GM19240 (cell line): ENCODE data around the gene TSPAN4.

Experiments
- DNase-seq: peaks from one replicate; pipeline ENCODE4 v3.0.0; 2011; ENCODE audit warnings: low spot score; ENCODE audit not compliant: insufficient read length

Gene TSPAN4

DNA sequence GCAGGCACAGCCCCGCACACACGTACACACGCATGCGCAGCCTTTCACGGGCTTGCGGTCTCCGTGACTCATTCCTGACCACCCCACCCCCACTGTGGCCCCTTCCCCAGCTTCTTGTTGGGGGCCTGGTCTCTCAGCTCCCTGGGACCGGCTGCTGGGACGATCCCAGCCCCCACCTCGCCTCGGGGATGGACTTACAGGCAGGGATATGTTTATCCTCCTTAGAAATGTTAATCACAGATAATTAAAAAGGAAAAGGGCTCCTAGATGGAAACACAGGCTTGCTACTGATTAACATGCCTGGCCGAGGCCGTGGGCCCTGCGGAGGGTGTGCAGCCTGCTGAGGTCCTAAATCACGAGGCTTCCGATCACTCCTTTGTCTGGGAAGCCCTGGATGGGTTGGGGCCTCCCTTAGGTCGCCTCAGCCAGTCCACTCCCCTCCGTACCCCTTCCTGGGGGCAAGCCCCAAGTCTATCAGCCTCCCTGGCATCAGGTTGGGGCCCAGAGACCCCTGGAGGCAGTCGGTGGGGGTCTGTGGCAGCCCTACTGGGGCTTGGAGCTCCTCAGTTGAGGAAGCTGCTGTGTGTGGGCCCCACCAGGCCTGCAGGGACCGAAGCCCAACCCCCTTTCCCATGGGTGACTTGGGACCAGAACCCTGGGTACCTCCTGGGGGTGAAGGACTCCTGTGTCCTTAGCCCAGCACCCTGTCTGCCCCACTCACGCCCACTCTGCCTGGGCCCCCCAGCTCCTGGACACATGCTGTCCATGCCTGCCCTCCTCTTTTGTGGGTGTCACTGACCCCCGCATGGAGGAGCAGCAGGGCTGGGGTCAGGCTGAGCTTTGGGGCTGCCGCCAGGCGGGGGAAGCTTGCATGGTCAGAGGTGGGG is 20.6 kb downstream of the TSPAN4 start:
- DNase-seq: no peak

DNA sequence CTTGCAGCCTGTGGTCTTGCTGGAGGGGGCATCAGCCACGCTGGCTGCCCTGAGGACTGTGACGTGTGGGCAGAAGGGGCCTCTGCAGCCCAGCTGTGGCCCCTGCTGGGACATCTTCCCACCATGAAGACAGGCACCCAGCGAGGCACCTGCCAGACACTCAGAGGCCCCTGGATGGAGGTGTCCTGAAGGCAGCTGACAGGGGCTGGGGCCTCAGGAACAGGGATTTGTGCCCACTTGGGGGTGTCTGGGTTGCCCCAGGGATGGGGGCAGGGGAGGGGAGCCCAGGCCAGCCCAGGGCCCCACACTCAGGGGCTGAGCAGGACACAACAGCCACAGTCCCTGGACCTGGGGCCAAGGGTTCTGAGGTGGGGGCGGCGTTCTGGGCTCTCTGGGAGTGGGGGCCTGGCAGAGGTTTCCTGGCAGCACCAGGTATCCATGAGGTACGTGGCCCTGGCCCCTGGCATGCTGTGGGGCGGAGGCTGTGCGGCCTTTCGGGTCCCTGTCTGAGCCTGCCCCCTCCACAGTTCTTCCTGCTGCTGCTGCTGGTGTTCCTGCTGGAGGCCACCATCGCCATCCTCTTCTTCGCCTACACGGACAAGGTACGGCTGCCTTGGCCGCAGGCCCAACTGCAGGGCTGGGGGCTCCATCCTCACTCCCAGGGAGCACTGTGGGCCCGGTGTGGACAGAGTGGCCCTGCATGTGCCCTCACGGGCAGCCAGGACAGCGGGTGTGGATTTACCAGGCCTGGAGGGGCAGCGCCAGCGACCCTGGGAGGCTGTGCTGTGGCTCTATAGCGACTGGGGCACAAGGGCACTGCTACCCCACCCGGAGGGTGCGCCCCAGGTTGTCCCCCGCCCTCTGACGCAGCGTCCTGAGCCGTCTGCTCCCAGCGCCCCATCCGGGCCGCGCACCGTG is 21.5 kb downstream of the TSPAN4 start:
- DNase-seq: no peak

DNA sequence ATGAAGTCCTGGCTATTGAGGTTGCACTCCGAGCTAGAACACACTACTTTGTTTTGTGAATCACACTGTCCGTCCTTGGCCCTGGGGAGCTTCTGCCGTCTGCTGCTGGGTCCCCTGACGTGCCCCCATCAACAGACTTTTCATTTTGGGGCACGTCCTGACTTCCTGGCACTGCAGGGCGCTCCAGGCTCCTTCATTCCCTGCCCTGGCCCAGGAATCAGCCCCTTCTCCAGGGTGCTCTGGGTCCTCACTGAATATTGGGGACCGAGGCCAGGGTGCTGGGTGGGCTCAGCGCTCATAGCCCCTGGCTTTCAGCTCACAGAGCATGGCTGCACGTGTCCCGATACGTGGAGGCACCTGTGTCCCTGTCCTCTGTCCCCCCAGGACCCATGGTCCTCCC is 22.2 kb downstream of the TSPAN4 start:
- no peak for DNase-seq

DNA sequence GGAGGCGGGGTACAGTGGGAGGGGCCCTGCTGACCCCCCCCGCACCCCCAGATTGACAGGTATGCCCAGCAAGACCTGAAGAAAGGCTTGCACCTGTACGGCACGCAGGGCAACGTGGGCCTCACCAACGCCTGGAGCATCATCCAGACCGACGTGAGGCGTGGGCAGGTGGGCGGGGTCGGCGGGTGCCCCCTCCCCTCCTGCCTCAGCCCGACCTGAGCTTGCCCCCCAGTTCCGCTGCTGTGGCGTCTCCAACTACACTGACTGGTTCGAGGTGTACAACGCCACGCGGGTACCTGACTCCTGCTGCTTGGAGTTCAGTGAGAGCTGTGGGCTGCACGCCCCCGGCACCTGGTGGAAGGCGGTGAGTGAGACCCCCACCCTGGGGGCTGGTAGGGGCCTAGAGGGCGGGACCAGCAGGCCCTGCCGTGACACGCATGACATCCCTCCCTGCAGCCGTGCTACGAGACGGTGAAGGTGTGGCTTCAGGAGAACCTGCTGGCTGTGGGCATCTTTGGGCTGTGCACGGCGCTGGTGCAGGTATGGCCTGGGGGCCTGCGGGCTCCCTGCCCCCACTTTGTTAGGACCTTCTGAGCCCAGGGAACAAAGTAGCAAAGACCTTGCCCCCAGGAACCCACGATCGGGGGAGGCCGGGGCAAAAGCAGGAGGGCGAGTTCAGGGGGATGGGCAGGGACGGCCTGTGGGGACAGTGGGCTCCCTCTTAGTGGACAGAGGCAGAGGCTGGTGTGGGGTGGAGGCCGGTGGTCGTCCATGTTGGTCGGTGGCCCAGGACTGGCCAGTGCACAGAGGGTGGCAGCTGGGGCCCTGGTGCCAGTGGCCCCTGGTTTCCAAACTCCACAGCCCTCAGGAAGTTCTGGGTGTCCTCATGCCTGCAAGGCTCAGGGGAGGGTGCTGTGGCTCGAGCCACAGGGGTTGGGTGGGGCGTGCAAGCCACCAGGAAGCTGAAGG is 23.1 kb downstream of the TSPAN4 start:
- no peak for DNase-seq

DNA sequence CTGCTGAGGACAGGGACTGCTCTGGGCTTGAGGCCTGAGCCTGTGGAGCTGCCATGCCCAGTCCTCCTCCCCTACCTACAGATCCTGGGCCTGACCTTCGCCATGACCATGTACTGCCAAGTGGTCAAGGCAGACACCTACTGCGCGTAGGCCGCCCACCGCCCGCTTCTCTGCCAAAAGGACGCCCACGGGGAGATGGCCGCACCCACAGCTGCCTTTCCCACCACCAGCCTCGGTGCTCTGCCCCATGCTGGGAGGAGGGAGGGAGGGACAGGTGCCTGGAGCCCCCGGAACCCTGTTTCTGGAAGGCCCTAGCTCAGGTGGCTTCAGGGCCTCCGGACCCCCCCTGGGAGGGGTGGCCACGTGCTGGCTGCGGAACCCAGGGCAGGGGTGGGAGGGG is 23.8 kb downstream of the TSPAN4 start:
- DNase-seq: no peak

DNA sequence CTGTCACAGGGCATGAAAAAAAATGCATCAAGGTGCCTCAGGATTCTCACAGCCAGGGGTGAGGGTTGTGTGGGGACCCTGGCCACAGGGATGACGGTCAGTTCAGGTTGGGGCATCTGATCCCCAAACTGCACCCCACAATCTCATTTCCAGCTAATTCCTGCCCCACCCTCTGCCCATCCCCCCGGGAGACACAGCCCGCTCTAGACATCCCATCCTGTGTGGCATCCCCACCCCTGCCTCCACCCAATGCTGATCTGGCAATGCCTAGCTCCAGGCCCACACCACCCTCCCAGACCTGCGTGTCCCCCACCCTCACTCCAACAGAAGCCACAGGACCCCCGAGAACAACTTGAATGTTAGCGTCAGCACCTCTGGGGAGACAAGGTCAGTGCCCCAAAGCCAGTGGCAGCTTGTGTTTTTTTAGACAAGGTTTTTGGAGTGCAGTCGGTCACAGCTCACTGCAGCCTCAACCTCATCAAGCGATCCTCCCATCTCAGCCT is 25.3 kb downstream of the TSPAN4 start:
- DNase-seq: no peak

DNA sequence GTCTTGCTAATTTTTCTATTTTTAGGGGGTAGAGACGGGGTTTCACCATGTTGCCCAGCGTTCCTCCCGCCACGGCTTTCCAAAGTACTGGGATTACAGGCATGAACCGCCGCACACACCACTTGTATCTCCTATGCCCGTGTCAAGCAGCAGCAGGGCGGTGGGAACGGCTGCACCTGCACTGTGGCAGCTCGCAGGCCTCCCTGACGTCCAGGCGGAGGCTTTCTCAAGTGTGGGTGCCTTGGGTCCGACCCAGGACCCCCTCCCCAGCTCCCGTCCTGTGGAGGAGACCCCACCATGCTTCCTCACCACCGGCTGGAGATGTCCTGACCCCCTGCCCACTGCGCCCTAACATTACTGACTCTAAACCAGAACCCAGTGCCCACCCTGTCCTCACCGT is 25.7 kb downstream of the TSPAN4 start:
- DNase-seq: no peak

DNA sequence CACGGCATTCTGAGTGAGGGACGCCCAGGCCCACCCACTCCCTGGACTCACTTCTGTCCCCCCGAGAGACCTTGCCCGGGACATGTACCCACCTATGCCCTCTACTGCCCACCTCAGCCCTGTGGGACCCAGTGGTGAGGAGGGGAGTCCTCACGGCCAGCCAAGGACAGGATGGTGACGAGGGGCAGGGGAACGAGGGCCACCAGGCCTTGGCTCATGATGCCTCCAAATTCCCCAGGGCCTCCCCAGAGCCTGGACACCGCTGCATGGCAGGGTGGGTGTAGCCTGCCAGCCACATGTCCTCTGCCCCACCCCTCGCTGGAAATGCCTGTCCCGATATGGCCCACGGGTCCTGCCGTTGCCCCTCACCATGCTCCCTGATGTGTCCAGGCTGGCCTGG is 26.1 kb downstream of the TSPAN4 start:
- no peak for DNase-seq

DNA sequence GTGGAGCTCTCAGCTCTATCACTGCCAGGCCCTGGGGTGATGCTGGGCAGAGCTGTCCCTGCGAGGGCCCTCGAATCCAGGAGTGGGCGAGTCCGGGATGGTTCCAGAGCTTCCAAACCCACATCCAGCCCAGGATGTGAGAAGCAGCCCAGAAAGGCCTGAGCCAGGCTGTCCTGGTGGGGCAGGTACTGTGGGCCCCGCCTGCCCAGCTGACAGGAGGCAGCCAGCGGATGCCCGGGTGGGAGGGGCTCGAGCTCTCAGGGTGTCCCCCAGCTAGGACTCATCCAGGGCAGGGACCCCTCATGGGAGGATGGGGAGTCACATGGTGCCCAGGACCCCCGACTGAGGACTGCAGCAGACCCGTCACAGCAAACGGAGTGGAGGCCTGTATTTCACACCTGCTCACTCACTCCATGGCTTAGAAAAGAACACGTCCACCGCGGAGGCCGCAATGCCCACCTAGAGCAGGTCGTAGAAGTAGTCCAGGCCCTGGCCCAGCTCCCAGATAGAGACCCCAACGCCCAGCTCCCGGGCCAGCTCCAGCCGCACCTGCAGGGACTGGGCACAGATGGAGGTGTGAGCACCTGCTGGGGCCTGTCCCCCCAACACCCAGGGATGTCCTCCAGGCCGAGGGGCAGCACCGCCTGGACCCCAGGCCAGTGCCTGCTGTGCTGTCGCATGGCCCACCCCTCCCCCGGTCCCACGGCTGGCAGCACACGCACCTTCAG is 26.9 kb downstream of the TSPAN4 start:
- no peak for DNase-seq

DNA sequence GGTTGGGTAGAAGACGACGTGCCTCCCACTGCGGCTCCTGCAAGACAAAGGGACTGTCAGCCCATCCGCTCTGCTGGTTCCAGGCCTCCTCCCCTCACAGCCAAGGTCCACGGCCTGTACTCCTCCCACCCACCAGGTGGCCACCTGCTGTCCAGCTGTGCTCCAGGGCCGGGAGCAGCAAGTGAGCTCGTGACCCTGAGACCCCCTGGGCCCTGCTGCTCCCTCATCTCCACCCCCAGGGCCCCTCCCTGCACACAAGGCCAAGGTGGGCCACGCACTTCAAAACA is 27.4 kb downstream of the TSPAN4 start:
- no peak for DNase-seq

DNA sequence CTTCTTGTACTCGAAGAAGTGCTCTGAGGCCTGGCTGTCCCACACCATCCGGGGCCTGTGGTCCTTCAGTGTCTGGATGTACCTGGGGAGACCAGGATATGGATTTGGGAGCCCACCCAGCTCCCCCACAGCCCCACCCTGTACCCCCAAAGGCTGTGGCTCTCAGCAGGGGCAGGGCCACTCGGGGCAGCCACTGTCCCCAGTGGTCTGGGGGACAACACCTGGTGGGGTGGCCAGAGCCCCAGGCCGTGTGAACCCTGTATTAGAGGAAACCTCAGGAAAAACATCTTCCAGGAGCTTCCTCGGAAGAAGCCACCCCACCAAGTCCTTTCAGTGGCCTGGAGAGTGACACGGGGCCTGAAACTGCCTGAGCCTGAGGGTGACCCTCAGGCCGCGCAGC is 27.8 kb downstream of the TSPAN4 start:
- DNase-seq: no peak

DNA sequence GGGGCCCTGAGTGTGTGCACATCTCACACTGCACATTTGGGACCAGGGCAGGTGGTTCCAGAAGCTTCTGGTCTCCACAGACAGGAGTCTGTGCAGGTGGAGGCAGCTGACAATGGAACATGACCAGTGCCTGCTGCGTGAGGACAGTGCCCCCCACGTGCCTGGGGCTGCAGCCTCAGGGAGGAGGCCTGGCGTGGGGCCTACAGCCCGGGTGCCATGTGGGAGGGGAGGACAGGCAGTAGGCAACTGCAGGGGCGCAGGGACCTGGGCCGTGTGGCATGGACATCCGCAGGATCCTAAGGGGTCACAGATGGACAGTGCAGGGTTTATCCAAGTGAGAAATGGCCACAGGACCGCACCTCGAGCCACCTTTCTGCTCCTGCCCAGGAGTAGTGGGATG is 28.8 kb downstream of the TSPAN4 start:
- DNase-seq: no peak

DNA sequence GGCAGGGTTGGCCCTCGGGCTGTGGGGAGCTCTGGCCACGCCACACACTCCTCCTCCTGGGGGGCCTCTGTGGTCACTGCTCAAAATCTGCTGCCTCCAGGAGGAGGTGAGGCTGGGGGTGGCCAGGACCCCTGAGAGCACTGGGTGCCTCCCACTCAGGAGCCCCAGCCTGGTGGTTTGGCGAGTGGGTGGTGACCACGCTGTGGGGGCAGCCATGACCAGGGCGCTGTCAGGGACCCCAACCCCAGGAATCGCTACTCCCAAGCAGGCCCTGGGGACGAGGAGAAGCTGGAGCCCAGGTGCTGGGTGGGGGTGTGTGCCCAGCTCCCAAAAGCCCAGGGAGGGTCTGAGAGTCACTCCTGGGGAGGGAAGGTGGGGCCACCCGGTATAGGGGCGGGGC is 30.1 kb downstream of the TSPAN4 start:
- DNase-seq: no peak

DNA sequence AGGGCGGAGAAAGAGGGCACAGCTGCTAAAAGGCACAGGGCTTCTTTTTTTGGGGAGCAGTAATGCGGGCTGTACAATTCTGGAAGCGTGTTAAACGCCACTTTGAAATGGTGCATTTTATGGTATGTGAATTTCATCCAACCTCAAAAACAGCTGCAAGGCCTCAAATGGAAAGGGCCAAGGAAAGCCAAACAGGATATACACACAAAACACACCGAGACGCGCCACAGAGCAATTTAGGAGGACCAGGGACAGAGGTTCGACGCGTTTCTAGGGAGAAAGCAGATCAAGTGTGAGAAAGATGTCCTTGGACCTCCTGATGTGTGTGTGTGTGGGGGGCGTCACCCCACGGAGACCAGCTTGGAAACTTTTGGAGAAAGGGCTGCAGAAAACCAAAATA is 31.1 kb downstream of the TSPAN4 start:
- no peak for DNase-seq

DNA sequence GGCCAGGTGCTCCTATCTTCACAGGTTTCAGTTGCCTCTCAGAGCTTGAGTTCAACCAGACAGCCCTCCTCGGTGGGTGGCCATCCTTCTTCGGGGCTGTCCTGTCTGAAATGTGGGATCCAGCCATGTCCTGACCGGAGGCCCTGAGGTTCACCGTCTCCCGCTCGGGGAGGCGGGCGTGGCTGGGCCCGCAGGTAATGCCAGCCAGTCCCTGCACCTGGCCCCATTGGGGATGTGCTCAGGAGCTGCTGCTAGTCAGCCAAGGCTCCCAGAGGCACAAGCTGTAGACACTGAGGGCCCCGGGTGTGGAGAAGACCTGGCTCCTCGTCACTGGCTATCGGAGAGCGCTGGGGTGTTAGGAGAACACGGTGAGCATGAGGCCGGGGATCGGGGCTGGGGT is 32.6 kb downstream of the TSPAN4 start:
- no peak for DNase-seq

DNA sequence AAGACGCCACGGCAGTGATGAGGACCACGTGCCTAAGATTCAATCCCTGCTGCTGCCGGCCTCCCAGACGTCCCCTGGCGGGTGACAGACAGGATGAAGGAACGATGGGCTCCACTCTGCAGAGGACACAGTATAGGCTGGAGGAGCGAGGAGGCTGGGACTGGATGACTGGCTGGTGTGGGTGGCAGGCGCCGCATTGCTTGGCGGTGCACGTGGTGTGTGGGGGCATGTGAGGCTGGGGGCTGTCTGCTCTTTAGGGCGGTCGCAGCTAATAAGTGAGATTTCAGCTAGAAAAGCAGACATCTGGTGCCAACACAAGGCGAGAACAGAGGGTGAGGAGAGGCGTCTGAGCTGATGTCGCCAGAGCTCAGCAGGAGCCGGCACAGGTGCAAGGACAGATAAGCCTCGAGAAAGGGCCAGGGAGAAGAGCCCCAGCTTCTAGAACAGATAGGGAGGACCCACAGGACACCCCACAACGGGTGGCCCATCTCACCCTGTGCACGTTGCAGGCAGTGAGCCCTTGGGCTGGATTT is 33.2 kb downstream of the TSPAN4 start:
- no peak for DNase-seq

DNA sequence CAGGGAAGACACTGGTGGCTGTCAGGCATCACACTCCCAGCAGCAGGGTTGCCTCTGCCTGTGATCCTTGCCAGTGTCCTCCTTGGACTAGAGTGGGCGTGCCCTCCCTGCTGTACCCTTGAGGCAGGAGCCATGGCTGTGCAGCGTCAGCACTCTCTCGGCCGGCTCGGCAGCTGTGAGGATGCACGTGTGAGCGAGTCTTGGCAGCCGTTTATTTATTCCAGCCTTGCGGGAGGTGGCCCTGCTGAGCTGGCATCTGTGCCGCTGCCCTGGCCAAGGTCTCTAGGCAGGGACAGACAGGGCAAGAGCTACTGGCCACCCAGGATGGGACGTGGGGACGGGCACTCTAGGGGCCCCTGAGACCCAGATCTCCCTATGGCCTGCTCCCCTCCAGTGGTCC is 33.9 kb downstream of the TSPAN4 start:
- DNase-seq: no peak

DNA sequence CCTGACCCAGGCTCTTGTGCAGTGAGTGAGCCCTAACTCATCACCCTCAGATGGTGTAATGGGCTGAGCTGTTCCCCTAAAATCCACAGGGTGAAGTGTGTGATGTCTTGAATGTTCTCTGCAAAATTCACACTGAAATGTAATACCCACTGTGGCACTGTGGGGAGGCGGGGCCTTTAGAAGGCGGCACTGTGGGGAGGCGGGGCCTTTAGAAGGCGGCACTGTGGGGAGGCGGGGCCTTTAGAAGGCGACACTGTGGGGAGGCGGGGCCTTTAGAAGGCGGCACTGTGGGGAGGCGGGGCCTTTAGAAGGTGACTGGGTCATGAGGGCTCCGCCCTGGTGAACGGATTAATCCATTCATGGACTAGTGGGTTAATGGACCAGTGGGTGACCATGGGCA is 34.9 kb downstream of the TSPAN4 start:
- DNase-seq: no peak

DNA sequence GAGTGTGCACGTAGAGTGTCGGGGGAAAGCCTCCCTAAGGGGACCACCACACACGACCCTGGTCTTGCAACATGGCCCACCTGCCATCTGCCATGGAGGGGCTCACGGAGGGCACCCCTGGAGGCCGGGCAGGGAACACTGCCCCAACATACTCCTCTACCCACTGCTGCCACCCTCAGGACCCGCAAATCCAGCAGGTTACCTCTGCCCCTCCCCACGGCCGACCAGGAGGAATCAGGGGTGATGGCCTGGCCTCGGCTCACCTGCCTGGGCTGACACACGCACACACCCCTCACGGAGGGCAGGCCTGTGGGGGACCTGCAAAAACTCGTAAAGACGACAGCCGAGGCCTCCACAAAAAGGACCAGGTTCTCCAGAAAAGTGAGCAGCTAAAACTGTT is 37.8 kb downstream of the TSPAN4 start:
- DNase-seq: no peak

DNA sequence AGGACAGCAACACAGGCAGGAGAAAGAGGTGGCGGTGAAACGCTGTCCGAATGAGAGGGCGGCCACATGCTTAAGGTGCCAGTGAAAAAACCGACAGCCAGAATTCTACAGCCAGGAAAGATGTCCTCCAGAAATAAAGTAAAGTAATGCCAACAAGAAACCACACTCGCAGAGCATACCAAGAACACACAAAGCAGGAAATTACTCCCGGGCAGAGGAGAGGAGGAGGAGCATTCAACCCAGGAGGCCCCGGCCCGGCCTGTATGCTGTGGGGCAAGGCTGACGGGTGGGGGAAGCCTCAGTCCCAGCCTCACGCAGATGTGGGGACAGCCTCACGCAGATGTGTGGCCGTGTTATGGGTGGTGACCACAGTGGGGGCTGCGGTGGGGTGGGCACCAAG is 39.9 kb downstream of the TSPAN4 start:
- no peak for DNase-seq
